ENCODE measurements around the gene PRRX2.

The PRRX2 gene

DNA sequence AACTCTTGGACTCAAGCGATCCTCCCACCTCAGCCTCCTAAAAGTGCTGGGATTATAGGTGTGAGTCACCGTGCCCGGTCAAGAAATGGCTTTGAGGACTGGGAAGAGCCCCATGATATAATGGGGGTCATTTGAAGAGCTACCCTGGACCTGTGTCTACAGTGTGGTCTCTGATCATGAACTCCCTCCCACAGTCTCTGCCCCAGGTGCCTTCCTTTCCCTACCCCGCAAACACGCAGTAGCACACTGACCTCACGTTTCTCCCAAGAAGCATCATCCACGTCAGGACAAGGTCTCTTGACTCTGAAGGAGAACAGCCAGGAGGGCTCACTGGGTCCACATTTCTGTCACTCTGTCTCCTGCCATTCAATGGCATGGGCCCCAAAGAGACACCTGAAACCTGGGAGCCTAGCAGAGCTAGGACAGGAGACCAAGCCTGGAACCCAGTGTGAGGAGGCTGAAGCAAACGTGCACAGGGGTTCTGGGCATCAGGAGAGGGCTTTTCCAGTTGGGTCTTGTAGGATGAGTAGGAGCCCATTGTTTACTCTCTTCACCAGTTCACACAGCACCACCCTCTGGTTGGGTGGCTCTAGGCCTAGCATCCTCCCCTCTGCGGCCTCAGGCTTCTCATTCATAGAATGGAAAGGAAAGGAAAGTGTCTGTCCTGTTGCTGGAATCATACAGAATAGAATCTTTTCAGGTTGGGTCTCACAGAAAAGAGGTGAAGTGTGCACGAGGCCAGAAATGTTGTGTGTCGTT lies 23.0 kb downstream of the PRRX2 start:
- H3K9ac ChIP-seq (ENCODE audit: low read depth, low read length) = no peak overlapping the region
- no peak overlapping the region for H3K4me3 ChIP-seq (ENCODE audit: low read depth, low read length)
- peaks cover 2% of the 10 kb centered on the region for H3K4me1 ChIP-seq (ENCODE audit: control insufficient read depth, insufficient read depth, low read length)
- H3K9me3 ChIP-seq (ENCODE audit: control insufficient read depth, insufficient read depth, low read length) = no peaks in the 10 kb centered on the region
- H3K27me3 ChIP-seq (ENCODE audit: control insufficient read depth, insufficient read depth, low read length) = no peaks in the 10 kb centered on the region
- H3K36me3 ChIP-seq (ENCODE audit: control insufficient read depth, insufficient read depth, low read length) = no peaks in the 10 kb centered on the region

DNA sequence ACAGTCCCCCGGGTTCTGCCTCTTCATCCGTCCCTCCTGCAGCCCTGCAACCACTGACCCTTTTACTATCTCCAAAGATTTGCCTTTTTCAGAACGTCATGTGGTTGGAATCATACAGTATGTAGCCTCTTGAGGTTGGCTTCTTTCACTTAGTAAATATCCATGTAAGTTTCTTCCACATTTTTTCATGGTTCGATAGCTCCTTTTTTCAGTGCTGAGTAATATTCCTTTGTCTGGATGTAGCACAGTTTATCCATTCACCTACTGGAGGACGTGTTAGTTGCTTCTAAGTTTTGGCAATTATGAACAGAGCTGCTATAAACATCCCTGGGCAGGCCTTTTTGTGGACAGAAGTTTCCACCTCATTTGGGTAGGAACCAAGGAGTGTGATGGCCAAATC lies 27.1 kb downstream of the PRRX2 start:
- H3K36me3 ChIP-seq (ENCODE audit: control insufficient read depth, insufficient read depth, low read length) = no peaks in the 10 kb centered on the region
- no peak overlapping the region for H3K4me3 ChIP-seq (ENCODE audit: low read depth, low read length)
- peaks cover 2% of the 10 kb centered on the region for H3K27me3 ChIP-seq (ENCODE audit: control insufficient read depth, insufficient read depth, low read length)
- H3K9ac ChIP-seq (ENCODE audit: low read depth, low read length) = no peak overlapping the region
- H3K9me3 ChIP-seq (ENCODE audit: control insufficient read depth, insufficient read depth, low read length) = no peaks in the 10 kb centered on the region
- H3K4me1 ChIP-seq (ENCODE audit: control insufficient read depth, insufficient read depth, low read length) = peaks cover 2% of the 10 kb centered on the region

DNA sequence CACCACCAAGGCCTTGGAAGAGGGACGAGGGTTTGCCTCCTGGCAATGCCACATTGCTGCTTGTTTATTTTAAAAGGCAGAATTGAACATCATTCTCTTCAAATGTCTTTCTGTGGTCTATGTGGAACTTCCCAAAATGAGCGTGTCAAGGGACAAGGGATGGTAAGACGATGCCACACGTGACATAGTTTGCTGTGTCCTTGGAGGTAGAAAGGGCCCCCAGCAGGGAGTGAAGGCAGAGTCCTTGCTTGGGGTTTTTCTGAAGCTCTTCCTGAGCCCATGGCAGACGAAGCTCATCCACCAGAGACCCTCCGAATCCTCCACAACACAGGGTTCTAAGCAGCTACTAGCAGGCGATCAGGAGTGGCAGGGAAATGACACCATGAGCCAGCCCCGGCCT lies 28.3 kb downstream of the PRRX2 start:
- Histone ChIP-seq H3K9ac (ENCODE audit: low read depth, low read length) (no peak overlapping the region), H3K4me1 (ENCODE audit: control insufficient read depth, insufficient read depth, low read length) (peaks cover 7% of the 10 kb centered on the region), H3K27me3 (ENCODE audit: control insufficient read depth, insufficient read depth, low read length) (peaks cover 2% of the 10 kb centered on the region)

DNA sequence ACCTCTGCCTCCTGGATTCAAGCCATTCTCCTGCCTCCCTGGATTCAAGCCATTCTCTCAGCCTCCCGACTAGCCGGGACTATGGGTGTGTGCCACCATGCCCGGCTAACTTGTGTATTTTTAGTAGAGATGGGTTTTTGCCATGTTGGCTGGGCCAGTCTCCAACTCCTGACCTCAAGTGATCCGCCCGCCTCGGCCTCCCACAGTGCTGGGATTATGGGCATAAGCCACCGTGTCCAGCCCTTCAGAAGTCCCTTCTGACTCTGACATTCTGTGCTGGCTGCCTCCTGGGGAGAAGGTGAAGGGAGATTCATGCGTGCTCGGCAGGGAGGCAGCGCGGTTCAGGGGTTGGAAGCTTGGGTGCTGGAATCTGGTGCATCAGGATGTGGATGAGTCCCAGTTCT lies 28.8 kb downstream of the PRRX2 start:
- Histone ChIP-seq H3K4me3 (ENCODE audit: low read depth, low read length) (no peak overlapping the region), H3K4me1 (ENCODE audit: control insufficient read depth, insufficient read depth, low read length) (peaks cover 7% of the 10 kb centered on the region), H3K9me3 (ENCODE audit: control insufficient read depth, insufficient read depth, low read length) (no peaks in the 10 kb centered on the region), H3K27me3 (ENCODE audit: control insufficient read depth, insufficient read depth, low read length) (peaks cover 2% of the 10 kb centered on the region), H3K9ac (ENCODE audit: low read depth, low read length) (no peak overlapping the region), H3K36me3 (ENCODE audit: control insufficient read depth, insufficient read depth, low read length) (no peaks in the 10 kb centered on the region)

More for the DNA sequence above, 28.3 kb downstream of the PRRX2 start:
- no peak overlapping the region for H3K4me3 ChIP-seq (ENCODE audit: low read depth, low read length)
- H3K36me3 ChIP-seq (ENCODE audit: control insufficient read depth, insufficient read depth, low read length) = no peaks in the 10 kb centered on the region
- H3K9me3 ChIP-seq (ENCODE audit: control insufficient read depth, insufficient read depth, low read length) = no peaks in the 10 kb centered on the region

DNA sequence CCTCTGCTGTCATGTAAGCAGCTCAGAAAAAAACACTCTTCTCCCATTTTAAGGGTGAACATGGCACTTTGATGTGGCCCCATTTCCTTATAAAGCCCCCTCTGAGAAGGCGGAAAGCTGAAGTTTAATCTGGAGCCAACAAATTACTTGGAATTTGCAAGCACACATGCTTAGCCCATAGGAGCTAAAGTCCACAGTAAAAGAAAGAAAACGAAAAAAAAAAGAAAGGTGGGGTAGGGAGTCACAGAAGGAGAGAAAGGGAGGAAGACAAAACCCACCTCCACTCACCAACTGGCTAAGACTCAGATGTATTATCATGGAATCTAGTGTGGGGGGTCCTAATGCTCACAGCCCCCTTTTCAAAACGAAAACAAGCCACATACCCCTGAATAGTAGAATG lies 30.4 kb downstream of the PRRX2 start:
- no peaks in the 10 kb centered on the region for H3K36me3 ChIP-seq (ENCODE audit: control insufficient read depth, insufficient read depth, low read length)
- no peak overlapping the region for H3K4me3 ChIP-seq (ENCODE audit: low read depth, low read length)
- peaks cover 7% of the 10 kb centered on the region for H3K4me1 ChIP-seq (ENCODE audit: control insufficient read depth, insufficient read depth, low read length)
- H3K9me3 ChIP-seq (ENCODE audit: control insufficient read depth, insufficient read depth, low read length) = no peaks in the 10 kb centered on the region
- H3K9ac ChIP-seq (ENCODE audit: low read depth, low read length) = no peak overlapping the region
- H3K27me3 ChIP-seq (ENCODE audit: control insufficient read depth, insufficient read depth, low read length) = peaks cover 2% of the 10 kb centered on the region

DNA sequence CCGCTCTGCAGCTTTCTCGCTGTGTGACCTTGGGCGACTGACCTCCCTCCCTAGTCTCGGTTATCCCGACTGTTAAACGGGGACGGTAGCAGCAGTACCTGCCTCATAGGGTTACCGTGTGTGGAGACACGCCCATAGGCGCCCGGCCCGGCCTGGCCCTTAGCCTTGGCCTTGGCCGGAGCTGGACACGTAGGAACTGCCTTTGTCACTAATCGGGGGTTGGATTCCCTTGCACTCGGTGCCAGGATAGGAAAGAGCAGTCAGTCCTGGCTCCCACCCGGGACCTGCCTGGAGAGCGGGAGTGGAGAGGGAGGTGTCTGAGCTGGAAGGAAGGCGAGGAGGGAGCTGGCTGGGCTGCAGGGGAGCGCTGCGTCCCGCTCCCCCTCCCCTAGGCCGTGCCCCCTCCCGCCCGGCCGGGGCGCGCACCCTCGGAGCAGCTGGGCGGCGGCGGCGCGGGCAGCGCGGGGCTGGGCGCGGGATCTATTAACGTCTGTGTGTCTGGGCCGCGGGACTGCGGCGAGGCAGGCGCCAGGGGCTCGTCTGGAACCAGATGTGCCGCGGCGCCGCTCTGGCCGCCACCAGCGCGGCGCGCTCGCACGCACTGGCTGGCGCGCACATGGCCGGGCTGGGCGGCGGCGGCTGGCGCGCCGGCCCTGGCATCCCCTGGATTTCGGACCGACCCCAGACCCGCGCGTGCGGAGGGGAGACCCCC lies 31.7 kb downstream of the PRRX2 start:
- Histone ChIP-seq H3K9ac (ENCODE audit: low read depth, low read length) (peak overlapping the region; percentile 47), H3K4me3 (ENCODE audit: low read depth, low read length) (peak overlapping the region; percentile 73), H3K27me3 (ENCODE audit: control insufficient read depth, insufficient read depth, low read length) (peaks cover 2% of the 10 kb centered on the region), H3K9me3 (ENCODE audit: control insufficient read depth, insufficient read depth, low read length) (no peaks in the 10 kb centered on the region), H3K4me1 (ENCODE audit: control insufficient read depth, insufficient read depth, low read length) (peaks cover 7% of the 10 kb centered on the region), H3K36me3 (ENCODE audit: control insufficient read depth, insufficient read depth, low read length) (no peaks in the 10 kb centered on the region)

DNA sequence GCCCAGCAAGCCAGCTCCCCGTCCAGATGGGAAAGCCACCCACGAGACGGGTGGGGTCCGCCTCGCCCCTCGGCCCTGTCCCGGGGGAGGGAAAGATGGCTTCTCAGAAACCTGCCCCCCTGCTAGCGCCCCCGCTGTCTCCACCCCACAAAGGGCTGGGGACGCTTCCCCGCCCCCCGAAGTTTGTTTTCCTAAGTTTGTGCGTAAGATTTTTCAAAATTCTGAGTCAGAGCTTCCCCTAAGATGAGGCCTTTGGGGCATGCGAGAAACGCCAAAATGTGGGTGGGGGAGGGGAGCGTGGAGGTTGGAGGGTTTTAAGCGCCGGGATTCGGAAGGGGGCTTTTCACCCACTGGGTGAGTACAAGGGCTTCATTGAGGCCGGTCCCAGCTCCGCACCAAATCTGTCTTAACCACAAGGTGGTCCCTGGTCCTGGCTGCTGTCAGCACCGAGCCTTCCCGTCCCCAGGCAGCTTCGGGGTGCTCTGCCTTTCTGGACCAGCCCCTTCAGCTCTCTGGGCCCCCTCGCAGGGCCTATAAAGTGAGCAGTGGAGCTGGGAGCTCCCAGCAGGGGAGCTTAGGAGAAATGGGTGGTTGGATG lies 32.3 kb downstream of the PRRX2 start:
- Histone ChIP-seq H3K9ac (ENCODE audit: low read depth, low read length) (no peak overlapping the region), H3K9me3 (ENCODE audit: control insufficient read depth, insufficient read depth, low read length) (no peaks in the 10 kb centered on the region), H3K27me3 (ENCODE audit: control insufficient read depth, insufficient read depth, low read length) (peaks cover 2% of the 10 kb centered on the region), H3K4me3 (ENCODE audit: low read depth, low read length) (peak overlapping the region; percentile 73), H3K4me1 (ENCODE audit: control insufficient read depth, insufficient read depth, low read length) (peaks cover 7% of the 10 kb centered on the region), H3K36me3 (ENCODE audit: control insufficient read depth, insufficient read depth, low read length) (no peaks in the 10 kb centered on the region)

DNA sequence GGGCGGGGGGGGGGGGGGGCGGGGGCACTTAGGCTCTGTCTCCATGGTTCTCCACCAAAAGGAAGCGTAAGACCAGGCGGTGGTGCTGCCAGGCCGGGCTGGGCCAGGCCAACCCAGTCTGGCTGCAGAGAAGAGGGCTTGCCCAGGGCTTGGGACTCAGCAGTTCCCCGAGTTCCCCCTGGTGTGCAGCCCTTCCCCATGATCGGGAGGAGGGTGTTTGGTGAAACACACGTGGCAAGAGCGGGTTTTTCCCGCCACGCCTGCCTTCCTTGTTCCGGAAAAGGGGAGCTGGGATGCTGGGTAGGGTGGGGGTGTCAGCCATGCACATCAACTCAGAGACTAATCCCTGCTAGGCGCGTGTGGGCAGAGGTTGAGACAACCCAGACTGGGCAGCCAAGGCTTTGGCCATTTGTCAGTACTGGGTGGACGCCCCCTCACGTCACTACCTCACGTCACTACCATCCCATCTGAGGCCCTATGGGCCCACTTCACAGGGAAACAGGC lies 32.9 kb downstream of the PRRX2 start:
- H3K9me3 ChIP-seq (ENCODE audit: control insufficient read depth, insufficient read depth, low read length) = no peaks in the 10 kb centered on the region
- H3K27me3 ChIP-seq (ENCODE audit: control insufficient read depth, insufficient read depth, low read length) = peaks cover 2% of the 10 kb centered on the region
- no peak overlapping the region for H3K9ac ChIP-seq (ENCODE audit: low read depth, low read length)
- H3K4me1 ChIP-seq (ENCODE audit: control insufficient read depth, insufficient read depth, low read length) = peaks cover 7% of the 10 kb centered on the region
- H3K4me3 ChIP-seq (ENCODE audit: low read depth, low read length) = no peak overlapping the region
- H3K36me3 ChIP-seq (ENCODE audit: control insufficient read depth, insufficient read depth, low read length) = no peaks in the 10 kb centered on the region

DNA sequence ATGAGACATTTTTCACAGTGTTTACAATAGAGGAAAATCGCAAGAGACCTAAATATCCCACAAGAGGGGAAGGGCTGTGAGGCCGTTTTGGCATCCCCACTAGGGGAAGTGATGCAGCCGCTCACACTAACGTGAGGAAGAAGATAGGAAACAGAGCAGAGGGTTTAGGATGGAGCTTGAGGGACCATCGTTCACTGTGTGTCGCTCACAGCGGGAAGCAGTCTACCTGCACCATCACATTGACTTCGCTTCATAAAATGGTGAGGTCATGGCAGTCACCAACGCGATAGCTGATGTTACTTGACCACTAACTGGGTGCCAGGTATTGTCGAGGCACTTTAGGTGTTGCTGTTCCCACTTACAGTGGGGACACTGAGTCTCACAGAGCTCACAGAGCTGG lies 35.6 kb downstream of the PRRX2 start:
- H3K27me3 ChIP-seq (ENCODE audit: control insufficient read depth, insufficient read depth, low read length) = peaks cover under 1% of the 10 kb centered on the region
- H3K9me3 ChIP-seq (ENCODE audit: control insufficient read depth, insufficient read depth, low read length) = no peaks in the 10 kb centered on the region
- H3K4me1 ChIP-seq (ENCODE audit: control insufficient read depth, insufficient read depth, low read length) = peaks cover 7% of the 10 kb centered on the region
- H3K36me3 ChIP-seq (ENCODE audit: control insufficient read depth, insufficient read depth, low read length) = no peaks in the 10 kb centered on the region
- H3K9ac ChIP-seq (ENCODE audit: low read depth, low read length) = no peak overlapping the region
- no peak overlapping the region for H3K4me3 ChIP-seq (ENCODE audit: low read depth, low read length)

DNA sequence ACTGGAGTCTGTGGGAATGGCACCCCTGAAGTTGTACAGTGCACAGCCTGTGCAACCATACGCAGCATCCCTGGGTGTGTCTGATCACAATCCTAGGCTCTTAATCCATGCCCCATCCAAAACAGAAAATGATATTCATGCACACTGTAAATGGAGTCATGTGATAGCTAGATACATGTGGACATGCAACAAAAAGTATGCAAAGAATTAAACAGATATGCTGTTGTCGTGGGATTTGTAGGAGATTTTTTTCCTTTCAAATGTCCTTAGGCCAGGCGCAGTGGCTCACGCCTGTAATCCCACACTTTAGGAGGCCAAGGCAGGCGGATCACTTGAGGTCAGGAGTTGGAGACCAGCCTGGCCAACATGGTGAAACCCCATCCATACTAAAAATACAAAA lies 36.1 kb downstream of the PRRX2 start:
- Histone ChIP-seq H3K9me3 (ENCODE audit: control insufficient read depth, insufficient read depth, low read length) (no peaks in the 10 kb centered on the region), H3K27me3 (ENCODE audit: control insufficient read depth, insufficient read depth, low read length) (no peaks in the 10 kb centered on the region), H3K4me1 (ENCODE audit: control insufficient read depth, insufficient read depth, low read length) (peaks cover 7% of the 10 kb centered on the region), H3K36me3 (ENCODE audit: control insufficient read depth, insufficient read depth, low read length) (no peaks in the 10 kb centered on the region), H3K4me3 (ENCODE audit: low read depth, low read length) (no peak overlapping the region), H3K9ac (ENCODE audit: low read depth, low read length) (no peak overlapping the region)

DNA sequence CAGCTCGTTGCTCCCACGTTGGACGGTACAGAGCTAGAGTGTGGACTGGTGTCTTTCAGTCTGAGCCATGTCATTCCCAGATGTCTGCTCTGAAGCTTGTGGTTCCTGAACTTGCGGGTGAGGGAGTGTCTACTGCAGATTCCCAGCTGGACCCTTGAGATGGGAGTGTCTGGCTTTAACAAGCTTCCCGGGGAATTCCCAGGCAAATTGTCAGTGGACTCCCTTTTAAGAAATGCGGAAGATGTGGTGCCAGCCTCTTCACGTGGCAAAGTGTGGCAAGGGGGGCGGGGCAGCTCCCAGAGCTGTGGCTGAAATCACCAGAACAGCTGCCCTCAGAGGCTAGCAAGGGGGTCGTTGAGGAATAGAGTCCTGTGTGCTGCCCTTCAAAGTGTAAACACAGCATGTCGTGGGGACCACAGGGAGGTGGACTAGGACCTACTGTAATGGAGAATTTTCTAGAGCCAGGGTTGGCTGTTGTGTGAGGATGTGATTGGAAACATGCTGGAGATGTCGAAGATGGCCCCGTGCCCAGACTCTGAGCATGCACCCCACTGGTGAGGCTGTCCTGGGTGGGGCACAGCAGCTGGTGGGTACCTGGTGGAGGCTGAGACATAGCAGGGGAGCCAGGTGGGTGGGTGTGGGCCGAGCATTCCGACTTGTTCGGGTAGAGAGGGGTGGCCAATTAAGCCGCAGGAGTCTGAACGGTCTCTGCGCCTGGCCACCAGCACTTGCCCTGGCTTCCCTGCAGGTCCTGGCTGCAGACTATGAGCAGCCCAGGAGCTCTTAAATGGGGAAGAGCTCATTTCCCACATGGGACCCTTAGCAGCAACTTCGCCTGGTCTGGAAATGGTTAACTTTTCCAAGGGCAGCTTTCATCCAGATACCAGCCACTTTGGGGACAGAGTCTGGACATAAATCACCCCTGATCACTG lies 37.4 kb downstream of the PRRX2 start:
- Histone ChIP-seq H3K4me3 (ENCODE audit: low read depth, low read length) (no peak overlapping the region), H3K36me3 (ENCODE audit: control insufficient read depth, insufficient read depth, low read length) (no peaks in the 10 kb centered on the region), H3K4me1 (ENCODE audit: control insufficient read depth, insufficient read depth, low read length) (peaks cover 5% of the 10 kb centered on the region), H3K9ac (ENCODE audit: low read depth, low read length) (no peak overlapping the region), H3K27me3 (ENCODE audit: control insufficient read depth, insufficient read depth, low read length) (no peaks in the 10 kb centered on the region), H3K9me3 (ENCODE audit: control insufficient read depth, insufficient read depth, low read length) (no peaks in the 10 kb centered on the region)

All from iPS-15b (cell line).